Bronchial epithelial cell (primary cell): ENCODE measurements around the gene IFT43. TPM values are rescaled to one million over a fixed set of nuclear protein-coding genes. Genes with fewer than 3 reads are reported as not detected.
A peak's percentile ranks its signal among the peaks of the same experiment; 100 is the strongest.

Experiments used
- DNase-seq: peaks from one replicate; pipeline ENCODE4 v3.0.0-alpha.2; 2010; ENCODE audit warnings: low read depth
- FAIRE-seq: peaks from 2 replicates; lab custom pipeline; 2011; peaks lifted over from hg19 to GRCh38; lab: Jason Lieb, UNC
- H3K27me3 ChIP-seq: 2 replicates; pipeline ENCODE4 v1.5.1; 2011; ENCODE audit warnings: low read length; ENCODE audit not compliant: control insufficient read depth, insufficient read depth
- H3K36me3 ChIP-seq: 2 replicates; pipeline ENCODE4 v1.5.1; 2011; ENCODE audit warnings: low read length; ENCODE audit not compliant: control insufficient read depth, insufficient read depth
- H3K4me3 ChIP-seq: 2 replicates; pipeline ENCODE4 v1.5.1; 2011; ENCODE audit warnings: mild to moderate bottlenecking, low read depth, low read length, control low read depth
- total RNA-seq: library from RNA; depleted of rRNA; stranded (reverse); fragments of >200 nt; gene quantifications from 2 replicates; pipeline ENCODE4 v1.2.1, GENCODE V29; 2014
- TF ChIP-seq, protein P1 (sequence below): IDR thresholded peaks from 2 replicates; pipeline ENCODE4 v1.5.1; 2011; ENCODE audit warnings: mild to moderate bottlenecking, moderate library complexity, low read length, control low read depth, inconsistent platforms; ENCODE audit not compliant: insufficient read depth, severe bottlenecking

Gene IFT43
- total RNA-seq, 1 donor from 2014 or later = 24.0 TPM

DNA sequence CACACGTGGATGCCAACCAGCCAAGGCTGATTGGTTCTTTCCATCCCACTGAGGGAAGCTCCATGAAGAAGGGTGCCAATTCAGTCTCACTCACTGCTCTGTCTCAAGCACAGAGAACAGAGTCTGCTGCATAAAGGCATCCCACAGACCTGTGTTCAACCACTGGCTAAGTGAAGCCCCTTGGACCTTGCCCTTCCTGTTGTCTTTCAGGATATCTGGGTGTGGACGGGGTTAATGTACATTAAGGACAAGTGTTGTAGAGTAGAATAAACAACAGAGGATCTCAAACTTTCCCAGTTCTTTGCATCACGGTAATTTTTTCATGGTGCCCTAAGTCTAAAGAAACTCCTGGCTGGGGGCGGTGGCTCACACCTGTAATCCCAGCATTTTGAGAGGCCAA lies 133.0 kb downstream of the IFT43 start:
- Histone ChIP-seq H3K4me3 (no peak overlapping the region), H3K27me3 (no peaks in the 10 kb centered on the region), H3K36me3 (no peaks in the 10 kb centered on the region)
- TF ChIP-seq, protein P1, sequence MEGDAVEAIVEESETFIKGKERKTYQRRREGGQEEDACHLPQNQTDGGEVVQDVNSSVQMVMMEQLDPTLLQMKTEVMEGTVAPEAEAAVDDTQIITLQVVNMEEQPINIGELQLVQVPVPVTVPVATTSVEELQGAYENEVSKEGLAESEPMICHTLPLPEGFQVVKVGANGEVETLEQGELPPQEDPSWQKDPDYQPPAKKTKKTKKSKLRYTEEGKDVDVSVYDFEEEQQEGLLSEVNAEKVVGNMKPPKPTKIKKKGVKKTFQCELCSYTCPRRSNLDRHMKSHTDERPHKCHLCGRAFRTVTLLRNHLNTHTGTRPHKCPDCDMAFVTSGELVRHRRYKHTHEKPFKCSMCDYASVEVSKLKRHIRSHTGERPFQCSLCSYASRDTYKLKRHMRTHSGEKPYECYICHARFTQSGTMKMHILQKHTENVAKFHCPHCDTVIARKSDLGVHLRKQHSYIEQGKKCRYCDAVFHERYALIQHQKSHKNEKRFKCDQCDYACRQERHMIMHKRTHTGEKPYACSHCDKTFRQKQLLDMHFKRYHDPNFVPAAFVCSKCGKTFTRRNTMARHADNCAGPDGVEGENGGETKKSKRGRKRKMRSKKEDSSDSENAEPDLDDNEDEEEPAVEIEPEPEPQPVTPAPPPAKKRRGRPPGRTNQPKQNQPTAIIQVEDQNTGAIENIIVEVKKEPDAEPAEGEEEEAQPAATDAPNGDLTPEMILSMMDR = no peak
- DNase-seq (no peak), FAIRE-seq (no peak)

DNA sequence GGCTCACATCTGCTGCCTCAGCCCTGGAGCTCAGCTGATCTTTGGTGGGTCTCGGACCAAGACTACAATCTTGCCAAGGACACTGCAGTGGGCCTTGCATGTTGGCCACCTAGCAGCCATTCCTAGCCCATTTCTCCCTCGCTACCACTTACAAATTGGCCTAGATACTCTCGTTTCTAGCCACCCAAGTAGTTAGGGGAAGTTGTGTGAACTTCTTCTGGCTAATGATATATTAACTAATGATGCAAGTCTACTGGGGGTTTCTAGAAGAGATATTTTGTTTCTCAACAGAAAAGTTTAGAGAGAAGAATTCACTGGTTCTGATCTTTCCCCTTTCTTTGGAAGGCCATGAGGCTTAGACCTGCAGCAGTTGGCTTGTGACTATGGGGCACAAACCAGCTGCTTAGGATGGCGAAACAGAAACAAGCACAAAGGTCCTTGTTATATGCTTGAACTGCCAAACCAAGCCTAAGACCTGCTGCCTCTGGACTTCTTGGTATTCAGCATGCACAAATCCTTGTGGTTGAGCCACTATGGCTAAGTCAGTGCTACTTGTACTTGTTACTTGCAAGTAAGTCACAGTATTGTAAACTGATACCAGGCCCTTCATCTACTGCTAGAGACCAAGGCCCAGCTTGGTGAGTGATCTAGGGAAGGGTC lies 135.7 kb downstream of the IFT43 start:
- Histone ChIP-seq H3K36me3 (no peaks in the 10 kb centered on the region), H3K27me3 (no peaks in the 10 kb centered on the region), H3K4me3 (no peak overlapping the region)
- FAIRE-seq = no peak
- no peak for DNase-seq
- TF ChIP-seq, protein P1 = no peak

DNA sequence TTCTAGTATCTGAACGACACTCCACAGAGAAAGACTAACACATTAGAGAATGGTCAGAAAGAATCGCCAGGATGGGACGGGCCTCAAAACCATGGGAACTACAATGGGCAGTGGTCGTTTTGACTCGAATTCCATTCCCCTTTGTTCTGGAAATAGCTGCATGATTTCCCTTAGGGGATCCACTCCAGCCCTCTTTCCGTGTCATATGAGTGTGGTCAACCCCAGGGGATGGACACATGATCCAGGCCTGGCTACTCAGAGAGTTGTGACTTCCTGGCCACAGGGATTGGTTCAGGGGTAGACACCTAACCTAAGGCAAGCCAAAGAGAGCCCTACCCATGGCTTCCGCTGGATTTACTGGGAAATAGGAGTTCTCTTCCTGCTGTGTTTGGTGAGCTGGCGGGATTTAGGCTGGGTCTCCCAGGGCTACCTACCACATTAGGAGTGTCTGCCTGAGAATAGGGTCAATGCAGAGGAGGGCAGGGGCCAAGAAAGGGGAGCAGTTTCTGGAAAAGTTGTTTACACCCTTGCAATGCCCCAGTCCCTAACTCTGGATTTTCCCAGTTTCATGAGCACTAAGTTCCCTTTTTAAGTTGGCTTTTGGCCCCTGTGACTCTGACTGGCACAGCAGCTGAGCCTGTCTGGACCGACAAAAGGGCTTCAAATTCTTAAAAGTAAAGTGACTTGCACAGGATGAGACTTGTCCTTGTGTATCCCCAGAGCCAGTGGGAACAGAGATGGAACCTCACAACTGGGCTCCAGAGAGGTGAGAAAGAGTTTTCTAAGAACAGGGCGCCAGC lies 138.1 kb downstream of the IFT43 start:
- H3K36me3 ChIP-seq = no peaks in the 10 kb centered on the region
- FAIRE-seq (no peak), DNase-seq (no peak)
- TF ChIP-seq, protein P1 = no peak
- H3K27me3 ChIP-seq = no peaks in the 10 kb centered on the region
- no peak overlapping the region for H3K4me3 ChIP-seq

DNA sequence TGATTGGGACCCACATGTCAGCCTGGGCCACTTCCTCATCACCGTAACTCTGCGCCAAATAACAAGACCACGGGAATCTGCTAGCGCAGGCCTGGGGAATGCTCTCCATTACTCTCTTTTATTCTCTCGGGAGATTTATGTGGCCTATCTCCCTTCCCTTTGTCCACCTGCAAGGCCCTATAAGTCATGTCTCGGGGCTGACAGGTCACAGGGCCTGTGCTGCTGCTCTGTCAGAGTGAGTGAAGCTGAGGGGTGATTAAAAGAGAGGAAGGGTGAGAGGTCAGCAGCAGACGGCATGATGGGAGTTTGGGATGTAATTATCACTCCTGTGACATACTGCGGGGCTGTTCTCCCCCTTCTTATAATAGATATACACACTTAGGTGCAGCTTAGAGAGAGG lies 139.9 kb downstream of the IFT43 start:
- no peak overlapping the region for H3K4me3 ChIP-seq
- H3K36me3 ChIP-seq = no peaks in the 10 kb centered on the region
- H3K27me3 ChIP-seq = peaks cover 2% of the 10 kb centered on the region
- FAIRE-seq = no peak
- DNase-seq = no peak
- TF ChIP-seq, protein P1 = no peak

DNA sequence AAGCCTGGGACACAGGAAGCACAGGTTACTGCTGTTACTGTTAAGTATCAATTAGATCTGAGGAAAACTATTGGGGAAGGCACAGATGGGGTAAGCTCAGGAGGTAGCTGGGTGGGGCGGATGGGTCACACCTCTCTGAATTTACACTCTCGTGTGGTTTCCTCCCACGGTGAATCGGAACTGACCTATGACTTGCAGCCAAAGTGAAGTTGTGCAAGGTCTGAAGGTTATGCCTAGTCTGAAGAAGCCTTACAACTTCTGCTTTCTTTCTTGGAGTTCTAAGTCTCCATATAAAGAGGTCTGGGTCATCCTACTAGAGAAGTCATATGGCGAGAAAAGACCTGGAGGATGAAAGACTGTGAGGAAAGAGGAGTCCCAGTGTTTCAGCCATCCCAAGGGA lies 140.5 kb downstream of the IFT43 start:
- Histone ChIP-seq H3K27me3 (peaks cover 2% of the 10 kb centered on the region), H3K36me3 (no peaks in the 10 kb centered on the region), H3K4me3 (no peak overlapping the region)
- TF ChIP-seq, protein P1 = no peak
- FAIRE-seq (peak; percentile 28), DNase-seq (no peak)
